Activated CD8-positive, alpha-beta memory T cell treated with anti-CD3 and anti-CD28 coated beads, Interleukin-2, amount 50 U/mL, for 48 hours (primary cell): ENCODE results near the gene WFS1.

Experiments used
- DNase-seq: peaks from one replicate; pipeline ENCODE4 v3.0.0-alpha.2; 2020

WFS1 gene

DNA sequence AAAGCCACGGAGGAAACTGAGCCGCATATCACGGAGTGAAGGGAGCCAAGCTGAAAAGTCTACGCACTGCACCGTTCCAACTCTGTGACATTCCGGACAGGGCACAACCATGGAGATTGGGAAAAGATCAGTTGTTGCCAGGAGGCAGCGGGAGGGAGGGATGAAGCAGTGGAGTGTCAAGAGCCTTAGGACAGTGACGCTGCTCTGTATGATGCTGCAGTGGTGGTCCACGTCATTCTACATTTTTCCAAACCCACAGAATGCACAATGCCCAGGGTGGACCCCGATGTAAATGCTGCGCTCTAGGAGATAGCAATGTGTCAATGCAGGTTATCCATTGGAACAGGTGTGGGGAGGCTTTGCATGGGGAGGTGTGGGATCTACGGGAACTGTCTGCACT is 7.5 kb upstream of the WFS1 start:
- DNase-seq = no peak

DNA sequence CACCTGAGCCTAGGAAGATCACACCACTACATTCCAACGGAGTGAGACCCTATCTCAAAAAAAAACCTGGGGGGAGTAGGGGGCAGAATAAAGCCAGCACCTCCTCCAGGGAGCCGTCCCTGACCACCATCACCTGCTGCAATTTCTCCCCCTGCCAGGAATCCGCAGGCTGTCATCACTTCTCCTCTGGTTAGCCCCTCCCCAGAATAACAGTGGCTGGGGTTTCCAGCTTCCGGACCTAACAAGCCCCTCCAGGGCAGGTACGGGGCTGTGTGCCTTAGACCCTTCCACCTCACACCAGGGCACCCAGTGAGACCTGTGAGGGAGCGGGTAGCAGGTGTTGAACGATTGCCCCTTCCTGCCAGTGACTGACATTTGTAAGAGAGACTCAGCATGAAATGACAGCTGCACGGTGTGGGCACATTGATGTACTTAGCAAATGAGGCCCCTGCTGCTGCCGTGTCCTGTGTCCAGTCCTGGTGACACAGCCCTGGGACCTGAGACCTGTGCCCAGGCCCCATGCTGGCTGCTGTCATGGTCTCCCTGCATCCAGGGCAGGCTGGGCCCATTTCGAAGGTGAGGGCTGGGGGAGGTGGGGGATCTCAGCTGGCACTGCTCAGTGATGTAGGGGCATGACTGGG is 6.7 kb upstream of the WFS1 start:
- DNase-seq = no peak

DNA sequence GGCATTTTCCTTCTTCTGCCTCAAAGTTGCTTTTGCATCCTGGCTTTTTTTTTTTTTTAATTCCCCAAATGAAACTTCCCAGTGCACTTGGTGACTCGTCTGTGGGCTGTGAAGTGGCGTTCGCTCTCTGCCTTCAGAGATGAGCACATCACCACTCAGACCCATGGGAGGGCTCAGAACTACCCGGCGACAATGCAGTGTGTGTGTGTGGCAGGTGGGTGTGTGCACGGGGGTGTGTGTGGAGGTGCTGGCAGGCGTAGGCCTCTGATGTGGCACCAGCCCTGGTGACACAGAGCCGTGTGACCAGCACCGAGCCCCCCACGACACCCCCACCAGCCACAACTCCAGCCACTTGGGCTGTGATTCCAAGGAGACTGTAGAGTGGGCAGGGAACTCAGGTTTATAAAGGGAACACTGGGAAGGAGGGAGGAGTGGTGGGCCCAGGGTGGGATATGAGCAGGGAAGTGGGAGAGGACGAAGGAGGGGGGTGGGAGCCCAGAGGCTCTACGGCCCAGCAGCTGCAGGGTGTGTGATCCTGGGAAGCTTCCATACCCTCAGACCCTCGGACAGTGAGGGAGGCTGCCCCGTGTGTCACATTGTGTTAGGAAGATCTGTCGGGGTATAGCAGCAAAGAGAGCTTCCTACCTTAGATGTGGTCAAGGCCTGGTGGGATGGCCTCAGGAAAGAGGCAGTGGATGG is 6.0 kb upstream of the WFS1 start:
- no peak for DNase-seq

DNA sequence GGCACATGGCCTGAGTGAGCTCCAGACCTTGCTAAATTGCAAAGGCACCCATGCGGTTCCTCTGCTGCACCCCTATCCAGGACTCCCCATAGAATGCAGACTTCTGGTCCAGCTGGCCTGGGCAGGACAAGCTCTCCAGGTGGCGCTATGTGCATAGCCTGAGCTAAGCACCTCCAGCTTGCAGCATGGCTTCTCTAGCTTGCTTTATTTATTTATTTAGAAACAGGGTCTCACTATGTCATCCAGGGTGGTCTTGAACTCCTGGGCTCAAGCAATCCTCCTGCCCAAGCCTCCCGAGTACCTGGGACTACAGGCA is 5.5 kb upstream of the WFS1 start:
- no peak for DNase-seq

DNA sequence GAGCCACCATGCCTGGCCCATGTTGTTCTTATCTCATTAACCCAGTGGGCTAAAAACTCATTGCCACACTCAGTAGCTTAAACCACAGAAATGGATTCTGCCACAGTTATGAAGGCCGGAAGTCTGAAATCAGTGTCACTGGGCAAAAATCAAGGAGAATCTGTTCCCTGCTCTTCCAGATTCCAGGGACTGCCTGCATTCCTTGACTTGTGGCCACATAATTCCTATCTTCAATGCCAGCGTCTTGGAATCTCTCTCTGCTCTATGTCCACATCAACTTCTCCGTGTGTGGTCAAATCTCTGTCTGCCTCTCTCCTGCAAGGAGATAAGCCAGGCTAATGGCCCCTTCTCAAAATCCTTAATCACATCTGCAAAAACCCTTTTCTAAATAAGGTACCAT is 4.1 kb upstream of the WFS1 start:
- DNase-seq = no peak

DNA sequence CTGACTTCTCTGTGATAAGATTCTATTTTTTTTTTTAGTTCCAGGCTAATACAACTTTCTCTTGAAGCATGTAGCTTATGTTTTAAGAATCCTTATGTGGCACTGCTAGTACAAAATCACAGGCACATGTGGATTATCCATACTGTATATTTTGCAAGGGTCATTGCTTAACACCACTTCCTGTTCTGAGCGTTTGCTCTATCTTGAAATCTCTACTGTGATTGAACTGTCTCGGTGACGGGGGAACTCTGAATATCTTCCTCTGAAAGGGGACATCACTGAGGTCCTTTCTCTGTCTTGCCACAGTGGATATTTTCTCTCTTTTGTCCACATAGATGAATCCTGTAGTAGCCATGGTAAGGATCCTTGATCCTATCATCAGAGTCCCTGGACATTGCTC is 2.1 kb upstream of the WFS1 start:
- no peak for DNase-seq

DNA sequence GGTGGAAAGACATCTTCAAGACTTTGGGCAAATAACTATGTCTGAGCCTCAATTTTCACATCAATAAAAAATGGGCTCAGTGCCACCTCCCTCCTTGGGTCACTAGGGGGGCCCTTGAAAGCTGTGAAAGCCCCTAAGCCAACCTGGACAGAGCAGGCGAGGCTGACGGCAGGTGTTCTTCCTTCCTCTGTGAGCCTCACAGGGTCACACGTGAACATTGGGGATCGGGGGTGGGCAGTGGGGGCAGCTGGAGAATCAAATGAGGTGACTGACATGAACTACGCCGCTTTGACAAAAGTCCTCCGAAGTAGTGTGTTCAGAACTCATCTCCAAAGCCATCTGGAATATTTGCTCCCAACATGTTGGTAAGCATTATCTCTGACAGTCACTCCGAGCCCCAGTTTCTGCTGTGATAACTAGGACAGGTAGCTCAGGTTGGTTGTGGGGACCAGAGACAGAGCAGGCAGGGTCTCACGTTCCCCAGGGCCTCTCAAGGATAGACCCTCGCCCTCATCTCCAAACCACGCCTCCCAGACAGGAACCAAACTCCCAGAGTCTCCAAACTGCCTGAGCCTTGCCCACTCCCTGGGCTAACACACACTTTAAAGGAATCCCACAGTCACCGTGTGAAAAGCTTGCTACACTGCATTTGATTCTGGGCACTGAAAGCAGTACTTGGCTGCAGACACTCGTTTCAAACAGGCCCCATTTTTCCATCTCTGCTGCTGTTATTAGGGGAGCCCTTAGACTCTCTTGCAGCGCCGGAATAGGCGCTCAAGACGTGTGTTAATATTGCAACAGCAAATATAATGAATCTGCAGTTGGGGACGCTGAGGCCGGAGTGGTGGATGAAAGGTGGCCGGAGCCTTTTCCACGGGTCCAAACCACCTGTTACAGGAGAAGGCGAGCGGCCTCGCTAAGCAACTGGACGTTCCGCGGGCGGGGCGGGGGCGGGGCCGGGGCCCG is 717 bp upstream of the WFS1 start:
- no peak for DNase-seq

DNA sequence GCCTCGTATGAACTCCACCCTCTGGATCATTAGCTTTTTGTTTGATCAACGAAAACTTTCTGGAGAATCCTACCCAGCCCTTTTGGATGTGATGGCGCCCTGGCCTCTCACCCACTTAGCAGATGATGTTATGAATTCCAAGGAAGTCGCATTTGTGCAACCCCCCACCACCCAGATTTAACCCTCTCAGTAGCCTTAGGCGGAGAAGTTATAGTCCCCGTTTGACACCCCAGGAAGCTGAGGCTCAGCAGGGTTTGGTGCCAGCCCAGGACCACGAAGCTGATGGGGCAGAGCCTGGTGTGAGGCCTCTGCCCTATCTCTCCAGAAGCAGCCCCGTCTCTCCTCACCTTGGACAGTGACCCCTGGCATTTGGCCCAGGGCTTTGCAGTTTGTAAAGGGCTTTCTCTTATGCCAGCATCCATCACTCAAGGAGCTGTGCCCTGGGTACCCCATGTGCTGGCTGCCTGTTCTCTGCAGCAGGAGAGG is 1.0 kb downstream of the WFS1 start:
- no peak for DNase-seq

DNA sequence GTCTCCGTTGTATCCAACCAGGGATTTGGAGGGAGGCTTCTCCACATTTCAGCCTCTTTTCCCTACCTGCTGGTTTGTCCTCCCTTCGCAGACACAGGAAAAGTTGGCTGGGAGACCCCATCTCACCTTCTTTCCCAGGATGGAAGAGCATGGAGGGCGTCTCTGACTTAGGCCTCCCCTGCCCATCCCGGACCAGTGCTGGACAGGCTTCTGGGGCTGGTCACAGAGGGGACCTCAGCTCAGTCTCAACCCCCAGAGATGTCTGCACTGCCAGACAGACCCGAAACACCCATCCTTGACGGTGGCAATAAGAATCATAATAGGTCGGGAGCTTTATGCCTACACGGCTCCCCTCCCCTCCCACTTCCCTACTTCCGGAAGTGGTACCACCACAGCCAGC is 1.6 kb downstream of the WFS1 start:
- DNase-seq = no peak

DNA sequence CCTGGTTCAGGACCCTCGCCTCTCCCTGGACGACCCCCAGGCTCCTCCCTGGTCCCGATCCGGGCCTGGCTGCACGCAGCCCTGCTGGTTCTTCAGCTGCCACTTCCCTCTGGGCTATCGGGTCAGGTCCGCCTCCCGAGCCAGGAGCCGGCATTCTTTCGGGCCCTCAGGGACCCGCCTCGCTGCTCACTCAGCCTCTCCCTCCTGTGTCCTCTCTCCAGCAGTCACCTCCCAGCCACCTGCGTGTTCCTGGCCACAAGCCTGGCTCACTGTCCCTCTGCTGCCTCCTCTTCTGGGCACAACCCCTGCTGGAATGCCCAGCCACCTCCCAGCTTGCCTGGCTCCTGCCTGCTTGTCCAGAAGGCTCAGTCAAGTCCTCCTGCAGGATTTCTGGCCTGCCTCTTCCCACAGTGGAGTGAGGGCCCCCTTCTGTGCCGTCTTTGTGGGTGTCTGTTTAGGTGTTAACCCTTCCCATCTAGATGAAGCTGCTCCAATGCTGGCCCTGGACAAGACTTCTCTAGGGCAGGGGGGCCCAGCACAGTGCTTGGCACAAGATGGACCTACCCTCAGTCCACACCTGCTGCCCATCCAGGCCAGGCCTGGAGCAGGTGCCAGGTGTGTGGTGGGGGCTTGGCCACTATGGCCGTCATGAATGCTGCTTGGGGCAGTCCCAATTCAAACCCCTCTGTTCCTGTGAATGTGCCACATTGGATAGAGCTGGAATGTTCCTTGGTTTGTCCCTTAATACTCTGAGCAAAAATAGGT is 2.2 kb downstream of the WFS1 start:
- no peak for DNase-seq

DNA sequence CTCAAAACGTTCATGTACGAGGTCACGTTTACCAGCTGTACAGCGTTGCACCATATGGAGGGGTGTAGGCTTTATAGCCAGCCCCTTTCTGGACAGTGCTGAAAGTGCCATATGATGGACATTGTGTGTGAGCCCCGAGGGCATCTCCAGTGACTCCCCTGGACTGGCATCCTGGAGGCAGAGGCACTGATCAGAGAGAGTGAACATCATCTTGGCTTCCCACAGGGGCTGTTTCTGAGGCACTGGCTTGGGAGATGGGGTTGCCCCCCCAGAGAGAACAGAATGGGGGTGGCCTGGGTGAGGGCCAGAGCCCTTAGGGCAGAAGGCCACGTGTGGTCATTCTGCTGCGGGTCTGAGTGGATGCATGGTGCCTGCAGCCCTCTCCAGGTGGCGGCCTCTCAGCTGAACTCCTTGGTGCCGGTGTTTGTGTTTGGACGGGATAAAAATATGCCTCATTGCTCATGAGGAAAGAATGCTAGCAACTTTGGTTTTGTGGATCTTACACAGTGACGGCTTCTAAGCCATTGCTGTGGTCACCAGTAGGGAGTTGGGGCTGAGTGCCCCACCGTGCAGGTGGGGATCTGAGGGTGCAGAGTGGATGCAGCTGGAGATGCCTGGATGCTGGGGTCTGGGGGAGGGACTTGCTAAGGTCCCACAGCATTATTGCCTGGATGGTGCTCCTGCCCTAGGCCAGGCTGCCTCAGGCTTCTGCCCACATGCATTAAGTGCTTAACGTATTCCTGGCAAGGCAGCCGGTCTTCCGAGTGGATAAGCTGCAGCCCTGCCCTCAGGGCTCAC is 3.4 kb downstream of the WFS1 start:
- no peak for DNase-seq

DNA sequence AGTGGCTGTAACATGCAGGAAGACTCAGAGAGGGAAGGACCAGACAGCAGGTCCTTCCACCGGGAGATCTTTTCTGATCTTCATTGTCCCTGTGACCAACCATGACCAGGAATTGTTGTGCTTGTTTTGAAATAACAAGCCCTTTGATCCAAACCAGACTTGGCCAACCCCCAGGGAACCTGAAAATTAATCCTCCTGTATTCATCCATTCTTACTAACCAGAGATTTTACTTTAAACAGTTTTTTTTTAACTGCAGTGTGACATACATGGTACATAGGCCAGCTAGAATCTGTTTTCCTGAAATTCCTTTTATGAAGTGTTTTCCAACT is 4.0 kb downstream of the WFS1 start:
- DNase-seq = no peak

DNA sequence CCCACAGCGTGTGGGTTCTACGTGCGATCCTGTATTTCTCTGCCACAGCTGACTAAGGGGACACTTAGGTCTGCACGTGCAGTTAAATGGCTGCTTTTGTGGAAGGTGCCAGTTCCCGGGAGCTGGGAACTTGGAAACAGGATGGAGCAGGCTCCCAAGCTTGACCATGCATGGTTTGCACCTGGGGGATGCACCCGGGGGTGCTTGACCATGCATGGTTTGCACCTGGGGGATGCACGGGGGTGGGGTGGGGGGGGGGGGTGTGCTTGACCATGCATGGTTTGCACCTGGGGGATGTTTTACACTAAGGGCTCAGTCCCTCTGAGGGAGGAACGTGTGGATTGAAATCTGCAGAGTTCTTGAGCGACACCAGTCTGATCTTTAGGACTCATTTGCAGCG is 5.7 kb downstream of the WFS1 start:
- DNase-seq = no peak

DNA sequence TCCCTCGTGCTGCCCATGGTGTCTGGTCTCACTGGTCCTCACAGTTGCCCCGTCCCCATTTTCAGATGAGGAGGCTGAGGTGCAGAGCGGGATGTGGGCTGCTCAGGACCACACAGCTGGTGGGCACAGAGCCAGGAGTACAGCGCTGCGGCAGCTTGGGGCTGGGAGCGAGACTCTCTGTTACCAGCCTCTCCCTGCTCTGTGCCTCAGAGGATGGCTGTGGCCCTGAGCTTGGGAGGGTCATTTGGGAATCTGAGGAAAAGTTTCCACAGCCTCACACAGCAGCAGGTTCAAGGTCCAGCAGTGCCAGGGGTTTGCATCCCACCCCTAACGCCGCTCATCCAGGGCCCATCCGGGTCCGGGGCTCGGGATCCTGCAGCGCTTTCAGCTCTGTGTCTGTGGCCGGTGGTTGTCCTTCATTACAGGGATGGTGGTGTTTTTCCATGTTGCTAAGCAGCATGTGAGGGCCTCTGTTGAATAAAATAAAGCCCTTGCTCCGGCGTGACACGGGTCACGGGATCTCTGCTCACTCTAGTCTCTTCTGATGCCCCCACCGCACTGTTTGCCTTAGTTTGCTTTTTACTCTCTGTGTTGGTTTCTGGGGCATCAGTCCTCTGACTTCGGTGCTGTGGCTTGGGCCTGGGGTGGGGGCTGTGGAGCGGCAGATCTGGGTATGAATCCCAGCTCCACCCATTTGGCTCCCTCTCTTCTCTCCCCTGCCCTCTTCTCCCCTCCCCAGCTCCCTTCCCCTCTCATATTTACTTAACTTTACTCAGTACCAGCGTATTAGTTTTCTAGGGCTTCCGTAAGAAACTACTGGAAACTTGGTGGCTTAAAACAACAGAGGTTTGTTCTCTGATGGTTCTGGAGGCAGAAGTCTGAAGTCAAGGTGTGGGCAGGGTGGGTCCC is 6.5 kb downstream of the WFS1 start:
- no peak for DNase-seq

DNA sequence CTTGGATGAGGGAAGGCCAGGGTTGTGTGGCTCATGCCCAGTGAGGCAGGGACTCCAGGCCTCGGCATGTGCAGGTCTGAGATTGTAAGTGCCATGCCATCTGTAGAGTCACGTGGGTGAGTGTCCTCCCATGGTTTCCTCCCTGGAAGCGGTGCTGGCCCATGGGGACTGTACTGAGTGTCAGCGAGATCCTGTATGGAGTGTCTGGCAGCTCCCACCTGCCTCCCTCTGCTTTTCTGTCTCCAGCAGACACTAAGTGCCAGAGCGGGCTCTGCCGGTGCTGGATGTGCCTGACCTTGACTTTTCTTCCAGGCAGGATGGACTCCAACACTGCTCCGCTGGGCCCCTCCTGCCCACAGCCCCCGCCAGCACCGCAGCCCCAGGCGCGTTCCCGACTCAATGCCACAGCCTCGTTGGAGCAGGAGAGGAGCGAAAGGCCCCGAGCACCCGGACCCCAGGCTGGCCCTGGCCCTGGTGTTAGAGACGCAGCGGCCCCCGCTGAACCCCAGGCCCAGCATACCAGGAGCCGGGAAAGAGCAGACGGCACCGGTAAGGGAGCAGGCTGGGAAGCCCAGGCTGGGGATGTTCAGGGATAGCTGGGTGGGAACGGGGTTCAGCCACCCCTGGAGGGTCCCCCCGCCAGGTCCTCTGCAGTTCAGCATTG is 7.6 kb downstream of the WFS1 start:
- DNase-seq = no peak

DNA sequence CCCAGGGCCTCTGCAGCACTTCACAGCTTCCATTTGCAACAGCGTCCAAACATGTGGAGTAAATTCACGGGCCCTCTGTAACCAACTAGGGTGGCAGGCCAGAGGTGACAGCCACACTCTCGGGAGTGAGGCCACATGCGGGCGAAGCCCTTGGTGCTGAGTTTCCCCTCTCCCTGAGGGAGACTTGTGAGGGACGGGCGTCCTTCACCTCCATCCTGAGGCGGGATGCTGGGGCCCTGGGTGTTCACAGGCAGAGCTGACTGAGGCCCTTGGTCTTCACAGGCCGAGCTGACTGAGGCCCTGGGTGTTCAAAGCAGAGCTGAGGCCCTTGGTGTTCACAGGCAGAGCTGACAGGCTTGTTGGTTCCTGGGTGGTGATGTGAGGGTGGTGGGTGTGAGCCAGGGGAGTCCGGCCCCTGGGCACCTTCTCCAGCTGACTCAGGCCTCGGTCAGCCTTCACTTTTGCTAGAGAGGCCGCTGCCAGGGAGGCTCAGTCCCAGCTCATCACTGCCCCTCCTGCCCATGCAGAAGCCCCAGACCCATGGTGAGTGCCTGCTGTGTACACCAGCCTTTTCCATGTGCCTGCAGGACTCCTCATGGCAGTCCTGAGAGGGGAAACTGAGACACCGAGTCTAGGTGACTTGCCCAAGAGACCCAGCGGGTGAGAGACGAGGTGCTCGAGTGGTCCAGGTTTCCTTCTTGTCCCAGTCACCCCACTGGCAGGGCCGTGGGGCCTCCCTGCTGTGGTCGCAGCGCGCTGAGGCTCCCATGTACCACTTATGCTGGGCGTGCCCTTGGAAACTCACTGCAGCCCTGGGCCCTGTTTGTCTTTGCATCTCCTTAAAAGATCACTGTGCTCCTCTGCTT is 8.5 kb downstream of the WFS1 start:
- no peak for DNase-seq

DNA sequence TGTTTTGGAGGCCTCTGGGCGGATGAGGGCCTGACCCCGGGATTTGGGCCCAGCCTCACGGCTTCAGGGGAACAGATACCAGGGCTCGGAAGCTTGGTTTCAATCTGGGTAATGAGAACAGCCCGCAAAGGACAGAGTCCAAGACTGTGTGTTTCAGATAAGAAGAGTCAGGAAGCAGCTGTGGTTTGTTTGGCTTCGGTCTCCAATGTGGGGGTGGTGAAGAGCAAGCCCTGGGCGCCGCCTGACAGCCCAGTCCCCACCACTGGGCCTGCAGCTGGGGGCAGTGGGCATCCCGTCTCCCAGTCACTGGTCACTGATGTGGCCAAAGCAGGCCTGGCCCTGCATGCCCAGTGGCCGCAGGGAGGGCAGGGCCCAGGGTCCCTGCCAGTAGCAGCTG is 9.1 kb downstream of the WFS1 start:
- no peak for DNase-seq

DNA sequence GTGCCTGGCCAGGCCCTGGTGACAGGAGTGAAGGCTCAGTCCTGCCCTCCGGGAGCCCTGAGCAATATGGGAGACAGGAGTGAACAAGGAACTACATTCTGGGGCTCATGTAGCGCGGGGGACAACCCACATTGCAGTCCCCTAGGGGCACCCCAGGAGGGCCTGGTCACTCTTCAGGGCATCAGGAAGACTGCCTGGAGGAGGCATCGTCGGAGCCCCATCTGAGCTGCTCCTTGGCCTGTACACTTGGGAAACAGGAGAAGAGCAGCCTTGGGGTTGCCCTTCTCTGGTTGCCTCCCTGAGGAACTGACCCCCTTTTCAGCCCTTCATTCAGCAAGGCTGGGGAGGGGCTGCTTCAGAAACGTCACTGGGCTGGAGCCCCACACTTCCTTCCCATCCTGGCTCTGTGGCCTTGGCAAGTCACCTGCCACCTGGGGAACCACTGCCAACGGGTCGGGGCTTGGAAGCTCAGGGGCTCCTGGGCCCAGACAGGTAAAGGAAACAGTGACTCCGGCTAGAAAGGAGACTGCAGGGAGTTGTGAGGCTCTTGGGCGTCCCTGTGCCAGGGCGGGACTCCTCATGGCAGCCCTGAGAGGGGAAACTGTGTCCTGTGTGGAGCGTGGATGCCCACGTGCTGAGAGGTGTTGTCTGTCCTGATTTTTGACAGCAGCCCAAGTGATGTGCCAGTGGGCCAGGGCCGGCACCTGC is 10.1 kb downstream of the WFS1 start:
- no peak for DNase-seq

DNA sequence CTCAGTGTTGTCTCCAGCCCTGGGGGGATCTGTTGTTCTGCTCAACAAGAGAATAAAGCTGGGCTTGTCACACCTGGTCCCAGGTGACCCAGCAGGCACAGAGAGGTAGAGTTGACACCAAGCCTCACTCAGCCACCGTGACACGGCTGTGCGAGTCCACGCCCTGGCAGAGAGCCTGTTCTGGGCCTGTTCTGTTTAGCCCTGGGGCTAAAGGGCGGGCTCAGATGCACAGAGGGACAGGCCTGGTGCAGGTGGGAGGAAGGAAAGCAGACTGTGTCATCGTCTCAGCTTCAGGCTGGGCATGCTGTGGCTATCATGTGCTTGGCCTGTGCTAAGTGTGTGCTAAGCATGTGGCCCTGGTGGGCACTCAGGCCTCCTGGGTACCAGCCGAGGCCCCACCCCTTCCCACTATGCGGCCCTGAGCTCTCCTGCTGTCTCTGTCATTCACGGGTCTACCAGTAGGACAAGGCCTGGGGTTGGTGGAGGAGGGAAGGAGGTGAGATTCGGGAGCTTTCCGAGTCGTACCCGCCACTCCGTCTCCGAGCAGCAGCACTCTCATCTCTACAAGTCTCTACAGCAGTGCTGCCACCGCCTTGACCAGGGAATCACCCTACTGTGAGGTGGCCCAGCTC is 10.8 kb downstream of the WFS1 start:
- no peak for DNase-seq
